Measurements from ENCODE around the gene AP1G2.
A peak's percentile ranks its signal among the peaks of the same experiment; 100 is the strongest.
"Not testable (repeated sequence)": the region's sequence is repeated elsewhere in the genome, so short reads cannot be mapped to it uniquely, and the experiment has no call there.

AP1G2 gene

GRCh38 chr14:23600322-23600707 lies 32.7 kb upstream of the AP1G2 start:
- DNase-seq, result no peak

DNA sequence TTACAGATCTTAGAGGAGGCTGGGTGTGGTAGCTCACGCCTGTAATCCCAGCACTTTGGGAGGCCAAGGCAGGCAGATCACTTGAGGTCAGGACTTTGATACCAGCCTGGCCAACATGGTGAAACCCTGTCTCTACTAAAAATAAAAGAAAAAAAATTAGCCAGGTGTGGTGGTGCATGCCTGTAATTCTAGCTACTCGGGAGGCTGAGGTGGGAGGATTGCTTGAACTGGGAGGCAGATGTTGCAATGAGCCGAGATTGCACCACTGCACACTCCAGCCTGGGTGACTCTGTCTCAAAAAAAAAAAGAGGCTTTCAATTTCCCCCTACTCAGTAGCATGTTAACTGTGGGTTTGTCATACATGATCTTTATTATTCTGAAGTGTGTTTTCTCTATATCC lies 26.6 kb upstream of the AP1G2 start:
- not testable (repeated sequence) for DNase-seq

GRCh38 chr14:23590198-23590597 lies 22.6 kb upstream of the AP1G2 start:
- no peak for DNase-seq

DNA sequence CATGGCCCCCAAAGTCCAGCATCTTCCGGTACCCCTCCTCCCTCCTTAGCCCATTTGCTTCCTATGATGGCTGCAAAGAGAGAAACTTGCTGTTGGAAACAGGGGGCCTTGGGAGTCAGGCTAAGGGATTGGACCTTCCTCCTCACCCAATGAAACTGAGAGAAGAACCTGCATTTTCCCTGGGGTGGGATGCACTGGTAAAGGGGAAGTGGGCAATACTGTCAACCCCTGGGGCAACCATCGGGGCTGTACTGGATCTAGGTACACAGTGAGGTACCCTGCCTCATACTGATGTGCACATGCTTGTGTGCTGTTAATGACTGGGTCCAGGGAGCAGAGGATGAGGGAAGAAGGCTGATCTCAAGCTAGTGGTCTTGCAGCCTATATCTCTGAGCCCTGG lies 22.0 kb upstream of the AP1G2 start:
- DNase-seq, result no peak

- DNase-seq, result peak; percentile 17 to 76 (median 54)
Observed at GRCh38 chr14:23588884-23589598, 21.4 kb upstream of the AP1G2 start.

GRCh38 chr14:23584527-23585203 lies 17.1 kb upstream of the AP1G2 start:
- DNase-seq, result not testable (repeated sequence)

DNA sequence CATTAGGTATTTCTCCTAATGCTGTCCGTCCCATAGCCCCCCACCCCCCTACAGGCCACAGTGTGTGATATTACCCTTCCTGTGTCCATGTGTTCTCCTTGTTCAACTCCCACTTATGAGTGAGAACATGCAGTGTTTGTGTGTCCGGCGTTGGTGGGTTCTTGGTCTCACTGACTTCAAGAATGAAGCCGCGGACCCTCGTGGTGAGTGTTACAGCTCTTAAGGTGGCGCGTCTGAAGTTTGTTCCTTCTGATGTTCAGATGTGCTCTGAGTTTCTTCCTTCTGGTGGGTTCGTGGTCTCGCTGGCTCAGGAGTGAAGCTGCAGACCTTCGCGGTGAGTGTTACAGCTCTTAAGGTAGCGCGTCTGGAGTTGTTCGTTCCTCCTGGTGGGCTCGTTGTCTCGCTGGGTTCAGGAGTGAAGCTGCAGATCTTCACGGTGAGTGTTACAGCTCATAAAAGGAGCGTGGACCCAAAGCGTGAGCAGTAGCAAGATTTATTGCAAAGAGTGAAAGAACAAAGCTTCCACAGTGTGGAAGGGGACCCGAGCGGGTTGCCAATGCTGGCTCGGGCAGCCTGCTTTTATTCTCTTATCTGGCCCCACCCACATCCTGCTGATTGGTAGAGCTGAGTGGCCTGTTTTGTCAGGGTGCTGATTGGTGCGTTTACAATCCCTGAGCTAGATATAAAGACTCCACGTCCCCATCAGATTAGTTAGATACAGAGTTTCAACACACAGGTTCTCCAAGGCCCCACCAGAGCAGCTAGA lies 16.4 kb upstream of the AP1G2 start:
- DNase-seq, result not testable (repeated sequence)

DNA sequence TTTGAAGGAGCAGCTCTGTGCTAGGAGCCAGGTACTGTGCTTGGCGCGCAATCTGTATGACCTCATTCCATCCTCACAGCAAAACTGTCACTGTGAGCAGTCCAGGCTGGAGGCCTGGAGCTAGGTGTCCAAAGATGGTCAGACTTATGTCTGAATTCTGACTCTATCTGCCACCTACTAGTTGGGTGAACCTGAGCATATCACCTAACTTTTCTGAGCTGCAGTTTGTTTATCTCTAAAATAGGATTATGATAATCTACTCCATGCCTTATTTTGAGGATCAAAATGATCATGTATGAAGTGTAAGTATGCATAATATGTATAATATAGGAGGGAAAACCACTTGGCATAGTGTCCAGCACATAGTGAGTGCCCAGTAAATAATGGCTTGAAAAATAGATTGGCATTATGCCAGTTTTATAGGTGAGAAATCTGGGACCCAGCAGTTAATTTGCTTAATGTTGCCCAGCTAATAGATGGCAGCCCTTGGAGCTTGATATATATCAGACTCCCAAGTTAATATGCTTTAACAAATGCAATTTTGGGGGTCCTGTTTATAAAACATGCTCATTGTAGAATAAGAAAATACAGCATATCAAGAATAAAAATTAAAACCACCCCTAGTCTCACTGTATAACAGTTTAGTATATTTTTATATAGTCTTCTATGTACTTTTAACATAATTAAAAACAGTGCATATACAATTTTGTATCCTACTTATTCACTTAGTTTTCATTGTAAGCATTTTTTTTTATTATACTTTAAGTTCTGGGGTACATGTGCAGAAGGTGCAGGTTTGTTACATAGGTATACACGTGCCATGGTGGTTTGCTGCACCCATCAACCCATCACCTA lies 15.5 kb upstream of the AP1G2 start:
- DNase-seq, result no peak

GRCh38 chr14:23580948-23581281 lies 13.3 kb upstream of the AP1G2 start:
- no peak for DNase-seq

DNA sequence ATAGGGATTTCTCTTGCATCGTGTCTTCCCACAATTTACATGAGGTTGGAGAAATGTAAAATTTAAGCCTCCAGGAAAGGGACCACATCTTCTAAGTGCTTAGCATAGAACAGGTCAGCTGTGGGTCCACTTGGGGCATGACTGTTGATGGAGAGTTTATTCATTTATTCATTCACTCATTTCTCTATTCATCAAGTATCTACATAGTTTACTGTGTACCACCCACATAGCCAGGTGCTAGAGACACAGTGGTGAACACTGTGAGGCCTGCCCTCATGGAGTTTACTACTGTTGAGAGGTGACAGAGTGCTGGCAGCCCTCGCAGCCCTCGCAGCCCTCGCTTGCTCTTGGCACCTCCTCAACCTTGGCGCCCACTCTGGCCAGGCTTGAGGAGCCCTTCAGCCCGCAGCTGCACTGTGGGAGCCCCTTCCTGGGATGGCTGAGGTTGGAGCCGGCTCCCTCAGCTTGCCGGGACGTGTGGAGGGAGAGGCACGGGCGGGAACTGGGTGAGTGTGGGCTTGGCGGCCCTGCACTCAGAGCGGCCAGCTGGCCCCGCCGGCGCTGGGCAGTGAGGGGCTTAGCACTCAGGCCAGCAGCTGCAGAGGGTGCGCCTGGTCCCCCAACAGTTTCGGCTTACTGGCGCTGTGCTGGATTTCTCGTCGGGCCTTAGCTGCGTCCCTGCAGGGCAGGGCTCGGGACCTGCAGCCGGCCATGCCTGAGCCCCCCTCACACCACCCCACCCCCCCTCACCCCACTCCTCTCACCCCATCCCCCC lies 12.7 kb upstream of the AP1G2 start:
- DNase-seq, result no peak

- no peak for DNase-seq
Observed at GRCh38 chr14:23579739-23580138, 12.1 kb upstream of the AP1G2 start.

DNA sequence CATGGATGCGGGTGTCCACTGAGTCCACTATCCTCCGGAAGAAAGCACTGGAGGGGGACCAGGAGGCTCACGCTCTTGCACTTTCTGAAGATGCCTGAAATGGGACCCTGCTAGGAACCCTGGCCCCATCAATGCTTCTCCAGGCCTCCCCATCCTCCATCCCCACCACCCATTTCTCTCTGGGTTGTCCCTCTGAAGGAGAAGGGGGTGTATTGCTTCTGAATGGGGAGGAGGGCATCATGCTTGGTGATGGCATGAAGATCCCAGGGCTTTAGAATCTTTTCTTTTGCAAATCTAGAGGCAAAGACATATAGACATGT lies 11.7 kb upstream of the AP1G2 start:
- no peak for DNase-seq

- DNase-seq, result no peak
Observed at GRCh38 chr14:23578560-23579310, 11.1 kb upstream of the AP1G2 start, which contains the start of gene JPH4. Gene JPH4 (minus strand): TSS chr14:23578790. CDS start chr14:23577453, 1,337 bp downstream.

DNA sequence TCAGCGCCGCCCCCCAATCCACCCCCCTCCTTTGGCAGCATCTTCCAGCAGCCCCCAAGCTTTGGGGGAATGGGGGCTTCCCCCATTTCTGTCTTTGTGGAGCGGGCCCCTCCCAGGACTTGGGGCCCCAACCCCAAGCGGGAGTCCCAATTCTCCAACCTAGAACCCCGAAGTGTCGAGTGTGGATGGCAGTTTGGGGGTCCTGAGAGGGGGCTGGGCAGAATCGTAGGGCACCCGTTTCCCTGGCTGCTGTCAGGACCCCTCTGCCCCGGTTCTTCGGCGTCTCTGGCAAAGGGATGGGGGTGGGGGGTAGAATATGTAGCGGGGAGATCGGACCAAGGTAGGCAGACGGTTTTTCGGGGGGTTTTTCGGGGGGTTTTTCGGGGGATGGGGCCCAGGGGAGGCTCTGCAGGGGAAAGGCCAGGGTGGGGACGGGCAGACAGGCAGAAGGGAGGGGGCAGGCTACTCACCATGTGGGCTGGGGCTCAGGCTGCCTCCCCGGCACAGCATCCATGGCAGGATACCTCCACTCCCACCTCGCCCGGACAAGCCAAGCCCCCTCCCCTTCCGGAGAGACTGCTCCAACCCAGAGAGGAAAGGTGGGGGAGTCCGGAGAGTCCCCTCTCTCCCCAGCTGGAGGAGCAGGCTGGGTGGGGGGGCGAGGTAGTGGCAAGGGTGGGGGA lies 10.3 kb upstream of the AP1G2 start:
- no peak for DNase-seq

GRCh38 chr14:23577004-23577681 lies 9.6 kb upstream of the AP1G2 start:
- DNase-seq, result no peak

DNA sequence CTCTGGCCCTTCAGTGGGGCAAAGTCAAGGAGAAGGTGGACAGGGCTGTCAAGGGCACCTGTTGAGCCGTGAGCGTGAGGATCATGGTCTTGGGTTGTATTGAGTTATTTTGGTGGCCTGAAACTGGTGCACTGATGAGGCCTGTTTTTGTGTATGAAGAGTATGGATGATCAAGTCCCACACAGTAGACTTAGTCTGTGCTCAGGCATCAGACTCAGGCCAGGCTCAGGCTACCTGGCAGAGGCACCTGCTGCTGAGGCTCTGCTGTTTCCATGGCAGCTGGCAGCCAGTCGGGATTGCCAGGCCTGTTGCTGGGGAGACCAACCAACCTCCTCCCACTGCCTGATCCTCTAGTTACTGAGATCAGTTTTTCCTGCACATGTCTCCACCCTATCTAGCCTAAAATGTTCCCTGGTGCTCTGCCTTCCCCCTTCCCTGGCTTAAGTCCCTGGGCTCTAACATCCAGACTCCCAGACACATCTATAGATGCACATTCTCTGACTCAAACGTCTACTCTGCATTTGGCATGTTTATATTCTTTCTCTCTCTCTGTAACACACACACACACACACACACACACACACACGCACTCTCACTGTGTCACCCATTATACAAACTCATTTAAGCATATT lies 5.9 kb upstream of the AP1G2 start:
- no peak for DNase-seq

DNA sequence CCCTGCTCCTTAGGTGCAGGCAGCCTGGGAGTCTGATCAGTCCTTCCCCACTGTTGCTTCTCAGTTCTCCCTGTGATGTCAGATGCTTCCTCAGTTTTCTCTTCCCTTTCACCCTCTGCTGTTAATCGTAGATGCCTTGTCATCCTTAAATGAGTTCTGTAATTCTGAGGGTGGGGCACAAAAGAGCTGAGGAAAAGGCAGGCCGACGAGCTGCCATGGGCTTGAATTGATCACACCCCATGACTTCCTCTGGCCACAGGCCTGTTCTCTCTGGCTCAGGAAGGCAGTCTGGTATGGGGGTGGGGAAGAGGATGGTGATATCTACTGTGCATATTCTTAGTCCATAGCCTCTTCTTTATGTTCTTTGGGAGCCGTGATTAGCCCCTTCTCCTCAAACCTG lies 5.2 kb upstream of the AP1G2 start:
- DNase-seq, result no peak

- no peak for DNase-seq
Observed at GRCh38 chr14:23572524-23572828, 4.9 kb upstream of the AP1G2 start.

DNA sequence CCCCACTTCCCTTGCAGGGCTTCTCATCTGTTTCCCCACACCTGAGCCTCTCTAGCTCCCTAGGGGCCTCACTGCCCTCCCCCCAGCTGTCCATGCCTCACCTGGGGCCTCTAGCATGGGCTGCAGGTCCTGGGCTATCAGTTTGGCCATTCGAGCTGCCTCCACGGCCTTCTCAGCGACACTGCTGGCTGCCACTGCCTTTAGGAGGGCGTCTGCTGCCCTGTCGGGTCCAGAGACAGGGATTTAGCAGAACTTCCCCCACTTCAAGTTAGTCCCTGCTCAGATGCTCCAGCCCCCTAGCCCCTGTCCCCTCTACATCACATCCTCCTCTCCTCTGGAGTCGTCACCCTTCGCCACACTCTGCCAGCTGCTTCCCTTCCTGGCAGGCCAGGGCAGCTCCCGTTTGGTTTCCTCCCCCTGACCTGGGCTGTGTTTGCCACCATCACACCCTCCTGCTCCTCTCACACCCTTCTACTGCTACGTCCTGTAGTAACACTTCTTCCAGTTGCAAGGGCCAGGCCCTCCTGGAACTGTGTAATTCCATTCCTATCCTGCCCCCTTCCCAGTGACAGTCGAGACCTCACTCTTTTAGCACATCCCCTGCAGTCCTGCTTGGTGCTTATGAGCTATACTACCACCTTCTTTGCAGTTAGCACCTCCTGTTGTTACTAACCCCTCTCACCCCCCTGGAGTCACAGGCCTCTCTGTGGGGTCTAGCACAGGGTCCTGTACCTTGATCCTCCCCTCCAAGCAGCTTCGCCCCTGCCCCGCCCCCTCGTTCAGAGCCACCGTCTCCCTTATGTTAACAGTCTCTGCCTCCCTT lies 4.3 kb upstream of the AP1G2 start:
- DNase-seq, result no peak

Measured in activated naive CD4-positive, alpha-beta T cell (primary cell).